Suppressor macrophage treated with lipopolysaccharide for 4 hours (primary cell): Measurements from ENCODE around the gene APC2.
"Not testable (repeated sequence)": the region's sequence is repeated elsewhere in the genome, so short reads cannot be mapped to it uniquely, and the experiment has no call there.

Experiments
- DNase-seq: peaks from one replicate; pipeline ENCODE4 v3.0.0-alpha.2; 2020

The APC2 gene

DNA sequence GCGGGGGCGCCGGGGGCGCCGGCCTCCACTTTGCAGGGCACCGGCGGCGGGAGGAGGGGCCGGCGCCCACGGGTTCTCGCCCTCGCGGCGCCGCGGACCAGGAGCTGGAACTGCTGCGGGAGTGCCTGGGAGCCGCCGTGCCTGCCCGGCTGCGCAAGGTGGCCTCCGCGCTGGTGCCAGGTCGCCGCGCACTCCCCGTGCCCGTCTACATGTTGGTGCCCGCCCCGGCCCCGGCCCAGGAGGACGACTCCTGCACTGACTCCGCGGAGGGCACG lies 17.2 kb downstream of the APC2 start:
- DNase-seq = no peak

DNA sequence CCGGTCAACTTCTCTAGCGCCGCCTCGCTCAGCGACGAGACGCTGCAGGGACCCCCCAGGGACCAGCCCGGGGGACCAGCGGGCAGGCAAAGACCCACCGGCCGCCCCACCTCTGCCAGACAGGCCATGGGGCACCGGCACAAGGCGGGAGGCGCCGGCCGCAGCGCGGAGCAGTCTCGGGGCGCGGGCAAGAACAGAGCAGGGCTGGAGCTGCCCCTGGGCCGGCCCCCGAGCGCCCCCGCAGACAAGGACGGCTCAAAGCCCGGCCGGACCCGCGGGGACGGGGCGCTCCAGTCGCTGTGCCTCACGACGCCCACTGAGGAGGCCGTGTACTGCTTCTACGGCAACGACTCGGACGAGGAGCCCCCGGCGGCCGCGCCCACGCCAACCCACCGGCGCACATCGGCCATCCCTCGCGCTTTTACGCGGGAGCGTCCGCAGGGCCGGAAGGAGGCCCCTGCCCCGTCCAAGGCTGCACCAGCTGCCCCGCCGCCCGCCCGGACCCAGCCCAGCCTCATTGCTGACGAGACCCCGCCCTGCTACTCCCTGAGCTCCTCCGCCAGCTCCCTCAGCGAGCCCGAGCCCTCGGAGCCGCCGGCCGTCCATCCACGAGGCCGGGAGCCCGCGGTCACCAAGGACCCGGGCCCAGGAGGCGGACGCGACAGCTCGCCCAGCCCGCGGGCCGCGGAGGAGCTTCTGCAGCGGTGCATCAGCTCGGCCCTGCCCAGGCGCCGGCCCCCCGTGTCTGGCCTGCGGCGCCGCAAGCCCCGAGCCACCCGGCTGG lies 17.8 kb downstream of the APC2 start:
- no peak for DNase-seq

- DNase-seq = no peak
These were observed 18.4 kb downstream of the APC2 start for GRCh38 chr19:1468274-1468820.

- DNase-seq = peak; percentile 55
These were observed 18.9 kb downstream of the APC2 start for GRCh38 chr19:1468821-1469254.

DNA sequence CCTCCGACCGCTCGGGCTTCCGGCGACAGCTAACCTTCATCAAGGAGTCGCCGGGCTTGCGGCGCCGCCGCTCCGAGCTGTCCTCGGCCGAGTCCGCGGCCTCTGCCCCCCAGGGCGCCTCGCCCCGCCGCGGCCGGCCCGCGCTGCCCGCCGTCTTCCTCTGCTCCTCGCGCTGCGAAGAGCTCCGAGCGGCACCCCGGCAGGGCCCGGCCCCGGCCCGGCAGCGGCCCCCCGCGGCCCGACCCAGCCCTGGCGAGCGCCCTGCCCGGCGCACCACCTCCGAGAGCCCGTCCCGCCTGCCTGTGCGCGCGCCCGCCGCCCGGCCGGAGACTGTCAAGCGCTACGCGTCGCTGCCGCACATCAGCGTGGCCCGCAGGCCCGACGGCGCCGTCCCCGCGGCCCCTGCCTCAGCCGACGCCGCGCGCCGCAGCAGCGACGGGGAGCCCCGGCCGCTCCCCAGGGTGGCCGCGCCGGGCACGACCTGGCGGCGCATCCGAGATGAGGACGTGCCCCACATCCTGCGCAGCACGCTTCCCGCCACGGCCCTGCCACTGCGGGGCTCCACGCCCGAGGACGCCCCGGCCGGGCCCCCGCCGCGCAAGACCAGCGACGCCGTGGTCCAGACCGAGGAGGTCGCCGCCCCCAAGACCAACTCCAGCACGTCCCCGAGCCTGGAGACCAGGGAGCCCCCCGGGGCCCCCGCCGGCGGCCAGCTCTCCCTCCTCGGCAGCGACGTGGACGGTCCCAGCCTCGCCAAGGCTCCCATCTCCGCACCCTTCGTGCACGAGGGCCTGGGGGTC lies 19.5 kb downstream of the APC2 start:
- DNase-seq = no peak

DNA sequence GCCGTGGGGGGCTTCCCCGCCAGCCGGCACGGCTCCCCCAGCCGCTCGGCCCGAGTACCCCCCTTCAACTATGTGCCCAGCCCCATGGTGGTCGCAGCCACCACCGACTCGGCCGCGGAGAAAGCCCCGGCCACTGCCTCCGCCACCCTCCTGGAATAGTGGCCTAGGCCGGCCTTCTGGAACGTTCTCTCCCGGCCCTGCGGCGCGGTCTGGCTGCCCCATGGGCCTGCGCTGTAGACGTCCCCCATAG lies 20.1 kb downstream of the APC2 start:
- DNase-seq = no peak

- DNase-seq = no peak
These were observed 20.5 kb downstream of the APC2 start for GRCh38 chr19:1470305-1471009.

DNA sequence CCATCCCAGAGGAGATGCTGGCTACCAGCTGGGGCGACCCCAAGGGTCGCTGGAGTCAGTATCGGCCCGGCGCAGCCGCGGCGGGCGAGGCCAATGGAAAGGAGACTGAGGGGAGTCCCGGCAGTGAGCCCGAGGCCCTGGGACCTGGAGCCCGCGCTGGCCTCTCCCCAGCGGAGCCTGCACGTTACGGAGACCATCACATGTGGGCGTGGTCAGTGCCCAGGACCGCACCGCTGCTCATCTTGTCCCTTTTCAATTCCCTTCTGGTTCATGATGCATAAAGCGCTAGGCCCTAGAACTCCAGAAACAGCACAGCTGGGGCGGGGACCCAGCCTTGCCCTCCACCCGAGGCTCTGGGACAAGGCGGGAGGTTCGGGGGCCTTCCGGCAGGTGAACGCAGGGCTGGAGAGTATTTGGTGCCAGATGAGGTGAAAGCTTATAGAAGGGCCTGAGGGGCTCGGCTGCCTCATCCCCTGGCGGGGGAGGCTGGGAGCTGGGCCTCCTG lies 21.1 kb downstream of the APC2 start:
- DNase-seq = no peak

DNA sequence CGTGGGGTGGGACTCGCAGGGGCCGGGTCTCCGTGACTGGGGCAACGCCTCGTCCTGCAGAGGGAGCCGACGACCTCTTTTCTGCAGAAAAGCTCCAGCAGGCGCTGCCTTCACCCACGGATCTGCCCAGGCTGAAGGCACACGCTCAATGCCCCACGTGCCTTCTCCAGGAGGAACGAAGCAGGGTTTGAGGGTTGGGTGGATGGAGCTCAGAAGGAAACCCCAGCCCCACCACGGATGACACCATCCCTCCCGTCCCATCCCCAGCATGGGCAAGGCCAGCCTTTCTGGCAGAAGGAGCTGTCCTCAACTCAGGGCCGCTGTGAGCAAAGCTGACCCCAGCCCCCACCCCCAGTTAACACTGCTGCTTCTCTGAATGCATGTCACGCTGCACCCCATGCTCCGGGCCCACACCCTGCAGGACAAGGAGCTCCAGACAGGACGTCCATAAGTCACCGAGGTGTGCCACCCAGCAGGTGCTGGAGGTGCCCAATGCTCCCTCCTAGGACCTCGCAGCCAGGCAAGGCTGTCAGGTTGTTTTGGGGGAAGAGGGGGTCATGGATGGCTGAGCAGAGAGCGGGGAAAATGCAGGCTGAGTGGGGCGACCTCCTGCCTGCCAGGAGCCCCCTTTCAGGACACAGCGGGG lies 21.7 kb downstream of the APC2 start:
- DNase-seq = no peak

- no peak for DNase-seq
These were observed 22.5 kb downstream of the APC2 start for GRCh38 chr19:1472231-1473084.

GRCh38 chr19:1473085-1473851 lies 23.3 kb downstream of the APC2 start:
- DNase-seq = no peak

- no peak for DNase-seq
These were observed 24.3 kb downstream of the APC2 start for GRCh38 chr19:1474011-1474764.

DNA sequence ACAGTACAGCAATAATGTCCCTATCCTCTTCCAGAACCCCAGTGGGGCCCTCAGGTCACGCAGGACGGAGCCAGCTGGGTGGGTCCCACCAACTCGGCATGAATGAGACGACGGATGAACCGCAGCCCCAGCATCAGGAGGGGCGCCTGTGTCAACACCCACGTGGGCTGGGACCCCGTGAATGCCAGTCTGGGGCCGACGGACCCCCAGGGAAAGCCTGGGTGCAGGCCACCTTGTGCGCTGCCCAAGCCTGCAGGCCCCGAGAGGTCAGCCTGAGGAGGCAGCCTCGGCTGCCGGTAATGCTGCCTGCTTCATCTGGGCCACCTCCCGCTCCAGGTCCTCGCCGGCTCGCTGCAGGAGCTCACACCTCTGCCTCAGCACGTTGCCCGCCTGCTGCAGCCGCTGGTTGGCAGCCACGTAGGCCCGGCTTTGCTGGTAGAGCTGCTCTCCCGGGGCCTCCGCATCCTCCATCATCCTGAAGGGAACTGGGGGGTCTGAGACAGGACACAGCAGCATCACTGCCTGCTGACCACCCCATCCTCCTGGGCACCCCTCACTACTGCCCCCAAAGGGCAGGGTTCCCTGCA lies 24.9 kb downstream of the APC2 start:
- DNase-seq = no peak

DNA sequence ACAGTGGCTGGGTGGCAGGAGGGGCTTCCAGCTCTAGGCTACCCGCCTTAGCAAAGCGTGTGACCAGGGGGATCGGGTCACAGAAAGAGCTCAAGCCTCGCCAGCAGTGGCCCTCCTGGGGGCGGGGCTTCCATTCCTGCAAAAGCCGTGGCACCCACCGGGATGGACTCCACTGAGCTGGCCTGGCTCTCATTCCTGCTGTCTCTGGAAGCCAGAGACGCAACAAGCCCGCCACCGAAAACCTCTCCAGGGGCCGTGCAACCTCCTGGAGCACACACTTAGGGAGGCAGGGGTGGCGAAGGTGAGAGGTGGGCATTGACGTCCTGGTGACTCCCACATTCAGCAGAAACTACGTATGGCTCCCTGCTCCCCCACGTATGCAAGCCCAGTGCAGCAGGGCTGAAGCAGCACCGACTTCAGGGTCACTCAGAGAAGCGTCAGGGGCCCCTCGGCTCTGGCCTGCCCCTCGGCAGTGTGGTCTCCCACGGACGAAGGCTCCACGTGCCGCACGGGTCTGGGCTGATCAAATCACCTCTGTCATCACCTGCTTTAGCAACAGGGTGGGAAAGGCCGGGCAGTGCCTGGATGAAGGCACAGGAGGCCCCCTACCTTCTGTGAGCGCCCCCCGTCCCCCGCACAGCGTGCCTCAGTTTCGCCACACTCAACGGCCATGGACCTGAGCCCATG lies 26.0 kb downstream of the APC2 start:
- DNase-seq = no peak

DNA sequence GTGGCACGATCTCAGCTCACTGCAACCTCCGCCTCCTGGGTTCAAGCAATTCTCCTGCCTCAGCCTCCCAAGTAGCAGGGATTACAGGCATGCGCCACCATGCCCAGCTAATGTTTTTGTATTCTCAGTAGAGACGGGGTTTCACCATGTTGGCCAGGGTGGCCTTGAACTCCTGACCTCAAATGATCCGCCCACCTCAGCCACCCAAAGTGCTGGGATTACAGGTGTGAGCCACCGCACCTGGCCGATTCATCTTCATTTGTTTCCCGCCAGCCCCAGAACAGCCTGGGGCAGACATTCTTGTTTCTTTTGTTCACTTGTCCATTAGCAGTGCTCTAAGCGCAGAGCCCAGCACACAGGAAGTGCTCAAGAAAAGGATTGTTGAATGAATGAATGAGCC lies 27.1 kb downstream of the APC2 start:
- DNase-seq = not testable (repeated sequence)

DNA sequence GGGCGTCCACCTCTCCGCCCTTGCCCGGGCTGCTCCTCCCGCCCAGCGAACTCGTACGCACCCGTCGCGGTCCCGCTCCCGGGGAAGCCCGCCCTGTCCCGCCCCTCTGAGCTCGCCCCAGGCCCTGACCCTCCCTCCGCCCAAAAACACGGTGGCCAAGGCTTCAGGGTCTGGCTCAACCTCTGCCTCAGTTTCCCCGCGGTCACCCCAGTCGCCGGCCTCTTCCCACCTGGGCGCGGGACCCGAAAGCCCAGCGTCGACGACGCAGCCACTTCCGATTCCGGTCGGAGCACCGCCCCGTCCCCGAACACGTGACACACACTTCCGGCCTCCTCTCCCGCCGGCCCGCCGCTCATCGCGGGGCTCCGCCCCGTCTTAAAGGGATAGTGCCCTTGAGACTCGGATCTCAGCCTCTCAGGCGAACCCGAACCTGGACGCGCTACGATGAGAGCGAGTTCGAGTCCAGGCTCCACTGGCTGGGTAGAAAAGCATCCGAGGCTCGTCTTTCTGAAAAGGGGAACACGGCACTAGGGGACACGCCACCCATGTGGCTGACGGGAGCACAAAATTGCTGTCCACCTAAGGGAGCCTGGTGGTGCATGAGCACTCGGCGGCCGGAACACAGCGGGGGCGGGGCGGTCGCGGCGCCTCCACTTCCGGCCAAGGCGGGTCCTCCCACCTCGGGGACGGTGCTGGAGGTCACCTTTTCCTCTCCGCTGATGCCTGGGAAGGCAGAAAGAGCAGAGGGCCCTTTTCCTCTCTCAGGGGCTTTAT lies 29.2 kb downstream of the APC2 start, which contains the start of gene C19orf25:
TSS of gene C19orf25 (minus strand) at position 282 of the 774 bp plus-strand sequence. CDS start 312 bp downstream, outside the sequence.
- DNase-seq = peak; percentile 97

GRCh38 chr19:1481224-1481892 lies 31.4 kb downstream of the APC2 start:
- DNase-seq = no peak

DNA sequence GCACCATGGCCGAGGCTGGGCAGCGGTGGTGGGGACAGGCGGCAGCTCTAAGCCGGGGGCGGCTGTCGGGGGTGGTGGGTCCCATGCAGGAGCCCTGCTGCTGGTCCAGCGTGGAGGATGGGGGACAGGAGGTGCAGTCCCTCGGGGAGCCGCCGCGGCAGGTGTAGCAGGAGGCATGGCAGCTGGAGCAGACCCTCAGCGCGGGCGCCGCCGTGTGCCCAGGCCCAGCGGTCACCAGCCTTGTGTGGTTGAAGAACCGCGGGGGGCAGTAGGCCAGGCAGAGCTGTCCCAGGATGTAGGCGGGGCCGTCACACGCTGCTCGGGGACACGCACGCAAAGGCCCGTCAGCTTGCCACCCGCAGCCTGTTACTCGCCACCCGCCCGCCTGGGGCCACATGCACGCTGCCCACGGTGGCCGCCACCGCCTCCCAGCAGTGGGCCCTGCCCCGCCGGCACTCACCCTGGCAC lies 32.0 kb downstream of the APC2 start:
- DNase-seq = no peak
